ENCODE data around the gene TEAD1. TPM values are rescaled to one million over a fixed set of nuclear protein-coding genes. Genes with fewer than 3 reads are reported as not detected.
"Not testable (repeated sequence)": the region's sequence is repeated elsewhere in the genome, so short reads cannot be mapped to it uniquely, and the experiment has no call there.

TEAD1 gene
- total RNA-seq, 1 donor from 2014 or later = 107 TPM

DNA sequence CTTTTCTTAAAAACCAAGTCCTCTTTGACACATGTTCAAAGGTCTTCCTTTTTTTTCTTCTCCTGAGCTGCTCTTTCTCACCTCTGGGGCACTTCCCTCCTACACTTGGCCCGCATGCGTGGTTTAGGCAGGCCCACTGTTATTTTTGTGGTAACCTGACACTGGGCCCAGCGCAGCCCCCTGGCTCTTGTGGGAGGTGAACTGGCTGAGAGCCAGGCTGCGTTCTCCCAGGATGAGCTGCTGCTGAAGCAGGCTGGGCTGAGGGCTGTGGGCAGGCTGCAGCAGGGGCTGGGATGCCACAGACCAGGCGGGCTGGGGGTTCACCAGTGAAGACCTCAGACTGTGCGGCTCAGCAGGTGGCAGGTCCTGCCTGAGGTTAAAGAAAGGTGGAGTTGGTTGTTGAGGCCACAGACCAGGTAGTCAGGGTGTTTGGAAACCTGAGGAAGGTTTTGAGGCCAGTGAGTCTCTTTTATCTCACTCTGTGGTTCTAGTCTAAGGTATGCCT, 72.4 kb downstream of the TEAD1 start:
- intact Hi-C loops (cut with DNase I) = loop anchor here (5.0 kb wide), 1 partner anchor 69 kb away; no protein-coding TSS in a partner anchor
- DNase-seq = peak; percentile 83
- peak; percentile 60 for ATAC-seq (ENCODE audit: poor library complexity)

DNA sequence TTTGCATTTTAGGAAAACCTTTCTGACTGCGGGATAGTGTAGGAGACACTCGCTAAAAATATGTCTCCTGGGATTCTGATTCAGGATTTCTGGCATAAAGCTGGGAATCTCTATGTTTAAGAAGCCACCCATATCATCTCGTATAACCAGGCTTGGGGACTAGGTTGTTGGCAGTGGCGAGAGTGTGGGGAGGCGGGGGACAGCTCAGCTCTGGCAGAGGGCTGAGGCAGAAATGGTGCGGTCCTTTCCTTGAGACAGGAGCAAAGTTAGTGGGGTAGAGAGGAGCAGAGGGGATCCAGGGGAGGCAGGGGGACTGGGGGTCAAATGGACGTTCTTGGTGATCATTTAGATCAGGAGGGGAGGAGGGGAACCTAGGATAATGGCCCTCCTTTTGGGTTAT, 74.3 kb downstream of the TEAD1 start:
- intact Hi-C loops (cut with DNase I) = loop anchor here (5.0 kb wide), 1 partner anchor 71 kb away; no protein-coding TSS in a partner anchor

DNA sequence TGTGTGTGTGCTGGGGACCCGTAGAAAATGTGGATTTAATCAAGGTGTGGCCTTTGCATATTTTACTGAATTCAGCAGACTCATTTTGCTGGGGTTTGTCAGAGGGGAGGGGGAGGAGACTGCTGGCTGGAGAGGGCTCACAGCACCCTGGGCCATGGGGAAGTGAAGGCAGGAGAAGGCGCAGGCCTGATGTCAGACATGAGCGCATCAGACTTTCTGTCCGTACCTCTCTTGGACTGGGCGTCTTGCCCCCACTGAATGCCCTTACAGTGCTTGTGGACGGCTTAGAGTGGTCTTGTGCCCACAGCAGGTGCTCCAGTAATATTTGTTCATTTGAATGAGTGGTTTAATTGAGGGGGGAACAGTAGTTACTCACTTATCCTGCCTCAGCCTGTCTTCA, 75.2 kb downstream of the TEAD1 start:
- intact Hi-C loops (cut with DNase I) = loop anchor here (5.0 kb wide), 1 partner anchor 72 kb away; no protein-coding TSS in a partner anchor
- no peak for ATAC-seq (ENCODE audit: poor library complexity)
- no peak for DNase-seq

More for the DNA sequence above, 74.3 kb downstream of the TEAD1 start:
- ATAC-seq (ENCODE audit: poor library complexity) = no peak
- DNase-seq = no peak

DNA sequence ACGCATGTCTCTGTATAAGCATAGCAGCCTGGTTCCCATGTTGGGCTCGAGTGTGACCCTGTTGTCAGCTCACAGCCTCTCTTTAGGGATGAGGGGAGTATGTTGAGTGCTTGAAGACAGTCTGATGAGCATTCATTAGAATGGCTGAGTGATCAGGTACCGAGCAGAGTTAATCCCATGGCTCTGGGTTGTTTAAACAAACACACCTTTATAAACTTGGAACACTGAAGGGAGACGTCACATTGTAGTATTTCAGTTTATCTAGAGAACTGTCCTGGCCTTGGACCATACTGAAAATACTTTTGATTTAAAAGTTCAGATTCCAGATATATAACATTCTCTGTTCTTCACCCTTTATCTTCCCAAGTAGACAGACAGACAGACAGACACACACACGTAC, 76.0 kb downstream of the TEAD1 start:
- intact Hi-C loops (cut with DNase I) = no loop called here
- DNase-seq (no peak), ATAC-seq (ENCODE audit: poor library complexity) (no peak)

DNA sequence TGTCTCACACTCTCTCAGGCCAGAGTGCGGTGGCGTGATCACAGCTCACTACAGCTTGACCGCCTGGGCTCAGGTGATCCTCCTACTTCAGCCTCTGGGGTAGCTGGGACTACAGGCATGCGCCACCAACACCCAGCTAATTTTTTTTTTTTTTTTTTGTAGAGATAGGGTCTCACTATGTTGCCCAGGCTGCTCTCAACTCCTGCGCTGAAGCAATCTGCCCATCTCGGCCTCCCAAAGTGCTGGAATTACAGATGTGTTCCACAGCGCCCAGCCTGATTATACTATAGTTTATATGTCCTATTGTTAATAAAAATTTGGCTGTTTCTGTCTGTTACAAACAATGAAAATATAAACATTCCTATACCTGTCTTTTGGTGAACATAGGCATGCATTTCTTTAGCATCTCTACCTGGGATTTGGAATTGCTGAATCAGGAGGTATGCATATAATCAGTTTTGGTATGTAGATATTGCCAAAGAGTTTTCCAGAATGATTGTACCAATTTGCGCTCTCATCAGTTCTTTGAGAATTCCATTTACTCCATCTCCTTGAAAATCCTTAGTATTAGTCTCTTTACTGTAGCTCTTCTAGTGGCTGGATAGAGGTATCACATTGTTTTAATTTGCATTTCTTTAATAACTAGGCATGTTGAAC, 78.8 kb downstream of the TEAD1 start:
- intact Hi-C loops (cut with DNase I) = no loop called here
- ATAC-seq (ENCODE audit: poor library complexity) = no peak
- no peak for DNase-seq

DNA sequence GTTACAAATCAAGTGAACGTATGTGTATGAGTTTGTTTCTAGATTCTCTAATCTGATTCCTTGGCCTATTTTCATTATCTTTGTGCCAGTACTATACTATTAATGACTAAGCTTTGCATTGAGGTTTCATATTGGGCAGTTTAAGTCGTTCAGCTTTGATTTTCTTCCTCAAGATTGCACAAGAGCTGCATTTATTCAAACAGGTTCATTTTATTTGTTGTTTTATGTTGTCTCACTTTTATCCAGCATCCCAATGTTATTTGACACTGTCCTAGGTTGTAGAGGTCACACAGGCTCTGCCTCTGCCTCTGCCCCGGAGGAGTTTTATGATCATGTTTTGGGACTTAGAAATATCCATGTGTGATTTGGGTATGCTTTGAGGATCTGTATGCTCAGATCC, 79.8 kb downstream of the TEAD1 start:
- intact Hi-C loops (cut with DNase I) = no loop called here
- DNase-seq (no peak), ATAC-seq (ENCODE audit: poor library complexity) (no peak)

DNA sequence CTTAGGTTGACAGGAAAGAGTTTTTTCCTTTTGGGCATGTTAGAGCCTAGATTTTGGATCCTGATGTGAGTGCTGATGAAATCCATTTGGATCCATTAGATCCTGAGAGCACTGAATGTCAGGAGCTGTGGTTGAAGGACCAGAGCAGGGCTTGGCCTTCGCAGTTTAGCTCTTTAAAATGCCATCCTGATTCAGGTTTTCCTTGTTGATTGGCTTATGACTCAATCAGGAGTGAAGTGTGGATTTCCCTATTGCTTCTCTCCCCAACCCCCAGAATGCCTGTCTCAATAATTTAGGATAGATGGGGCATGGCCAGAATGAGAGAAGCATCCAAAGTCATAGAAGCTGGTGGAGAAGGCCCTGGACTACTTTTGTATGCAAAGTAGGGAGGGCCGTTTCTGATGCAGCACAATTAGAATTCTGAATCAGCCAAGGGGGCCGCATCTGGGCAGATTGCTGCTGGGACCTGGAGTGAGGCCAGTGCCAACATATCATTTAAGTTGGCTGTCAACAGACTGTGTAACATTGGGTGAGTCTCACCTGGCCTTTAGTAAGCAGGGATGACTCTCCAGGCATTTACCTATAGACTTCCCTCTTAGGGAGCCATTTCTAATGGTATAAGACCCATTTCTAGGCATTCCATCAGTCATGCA, 80.5 kb downstream of the TEAD1 start:
- no peak for DNase-seq
- no peak for ATAC-seq (ENCODE audit: poor library complexity)
- intact Hi-C loops (cut with DNase I) = no loop called here

DNA sequence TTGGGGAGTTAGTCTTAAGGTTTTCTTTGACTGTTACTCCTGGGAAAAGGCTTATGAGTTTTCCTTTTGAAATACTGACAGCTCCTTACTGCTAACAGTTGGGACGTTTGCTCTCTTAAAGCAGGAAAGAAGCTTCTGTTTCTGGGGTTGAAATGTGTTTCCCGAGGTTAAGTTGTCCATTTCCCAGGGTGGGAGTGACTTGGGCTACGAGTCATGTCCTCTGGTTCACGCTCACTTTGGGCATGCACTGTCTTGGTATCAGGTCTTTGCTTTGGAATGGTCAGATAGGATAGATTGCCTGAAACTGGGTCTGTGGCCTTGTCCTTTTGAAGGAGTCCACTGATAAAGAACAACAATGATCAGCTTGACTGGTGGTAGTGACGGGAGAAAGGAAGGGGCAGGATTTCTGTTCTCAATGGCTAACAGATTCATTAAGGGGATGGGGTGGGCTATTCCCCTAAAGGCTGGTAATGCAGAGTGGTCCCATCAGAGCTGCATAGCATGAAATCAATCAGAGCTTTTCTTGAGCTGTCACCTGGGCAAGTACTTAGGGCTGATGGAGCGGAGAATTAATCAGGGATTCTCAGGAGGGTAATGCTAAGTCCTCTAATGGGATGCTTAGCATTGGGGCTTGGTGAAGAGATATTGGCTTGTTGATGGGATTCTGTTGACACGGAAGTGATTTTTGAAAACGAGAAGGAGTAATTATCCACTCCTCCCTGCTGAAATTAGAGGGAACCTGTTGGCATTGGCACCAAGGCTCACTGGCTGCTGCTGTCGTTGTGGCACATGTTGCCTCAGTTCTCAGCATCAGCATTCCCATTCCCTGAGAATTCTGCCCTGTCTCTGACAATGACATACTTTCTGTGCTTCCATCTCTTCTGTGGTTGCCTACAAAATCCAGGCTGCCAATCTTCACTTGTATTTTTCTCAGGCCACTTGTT, 81.6 kb downstream of the TEAD1 start:
- intact Hi-C loops (cut with DNase I) = no loop called here
- DNase-seq (no peak), ATAC-seq (ENCODE audit: poor library complexity) (no peak)

DNA sequence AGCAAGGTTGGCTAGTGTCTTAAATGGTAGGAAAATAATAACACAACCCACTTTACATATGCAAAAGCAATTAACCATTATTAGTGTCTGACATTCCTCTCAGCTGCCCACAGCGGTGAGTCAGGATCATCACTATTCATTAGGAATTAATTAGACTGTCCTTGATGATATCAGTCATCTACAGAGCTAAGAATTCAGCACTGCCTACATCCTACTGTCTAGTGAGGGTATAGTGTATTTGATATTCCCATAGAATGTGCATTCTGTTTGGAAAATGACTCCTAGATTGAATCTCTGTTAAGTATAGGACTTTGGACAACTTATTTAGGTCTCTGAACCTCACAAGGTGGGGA, 82.2 kb downstream of the TEAD1 start:
- DNase-seq = no peak
- no peak for ATAC-seq (ENCODE audit: poor library complexity)
- intact Hi-C loops (cut with DNase I) = no loop called here

DNA sequence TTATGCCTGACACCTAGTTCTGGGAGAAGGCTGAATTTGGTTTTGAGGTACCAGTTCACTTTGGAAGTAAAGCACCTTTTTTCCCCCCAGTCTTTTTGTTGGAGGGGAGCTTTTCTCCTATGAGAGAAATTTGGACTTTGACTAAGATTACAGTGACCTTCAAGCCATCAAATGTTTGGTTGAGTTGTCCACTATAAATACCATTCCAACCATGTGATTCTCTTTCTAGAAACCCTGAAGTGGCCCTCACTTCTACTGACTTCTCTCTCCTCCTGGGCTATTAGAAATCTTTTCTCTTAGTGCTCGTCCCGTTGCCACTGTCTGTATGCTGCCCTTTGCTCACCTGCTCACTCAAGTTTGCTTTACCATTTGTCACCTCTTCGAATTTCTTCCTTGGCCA, 82.6 kb downstream of the TEAD1 start:
- DNase-seq (no peak), ATAC-seq (ENCODE audit: poor library complexity) (peak; percentile 30)
- intact Hi-C loops (cut with DNase I) = no loop called here

DNA sequence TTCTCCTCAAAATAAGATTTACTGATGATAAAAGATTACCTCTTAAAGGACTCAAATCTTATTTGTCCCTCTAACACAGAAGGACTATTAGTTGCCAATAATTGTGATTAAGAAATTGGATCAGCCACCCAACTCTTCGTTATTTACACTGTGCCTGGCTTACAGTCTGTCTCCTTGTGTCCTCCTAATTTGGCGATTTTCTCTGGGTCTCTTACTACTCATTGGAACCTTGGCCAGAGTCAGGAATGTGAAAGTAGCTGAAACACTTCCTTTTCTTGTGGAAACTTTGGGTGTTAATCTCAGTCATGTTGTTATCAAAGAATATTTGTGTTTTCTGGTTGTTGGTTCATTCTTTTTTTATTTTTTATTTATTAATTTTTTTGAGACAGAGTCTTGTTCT, 83.2 kb downstream of the TEAD1 start:
- no peak for DNase-seq
- intact Hi-C loops (cut with DNase I) = no loop called here
- ATAC-seq (ENCODE audit: poor library complexity) = no peak

DNA sequence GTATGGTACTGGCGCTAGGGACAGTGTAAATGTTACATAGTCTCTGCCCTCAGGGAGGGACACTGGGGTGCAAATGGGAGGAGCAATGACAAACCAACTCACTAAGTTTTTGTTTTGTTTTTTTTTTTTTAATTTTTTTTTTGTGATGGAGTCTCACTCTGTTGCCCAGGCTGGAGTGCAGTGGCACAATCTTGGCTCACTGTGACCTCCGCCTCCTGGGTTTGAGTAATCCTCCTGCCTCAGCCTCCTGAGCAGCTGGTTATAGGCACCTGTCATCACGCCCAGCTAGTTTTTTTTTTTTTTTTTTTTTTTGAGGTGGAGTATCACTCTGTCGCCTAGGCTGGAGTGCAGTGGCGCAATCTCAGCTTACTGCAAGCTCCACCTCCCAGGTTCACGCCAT, 83.9 kb downstream of the TEAD1 start:
- DNase-seq; intact Hi-C loops (cut with DNase I); ATAC-seq (ENCODE audit: poor library complexity): not testable (repeated sequence)

DNA sequence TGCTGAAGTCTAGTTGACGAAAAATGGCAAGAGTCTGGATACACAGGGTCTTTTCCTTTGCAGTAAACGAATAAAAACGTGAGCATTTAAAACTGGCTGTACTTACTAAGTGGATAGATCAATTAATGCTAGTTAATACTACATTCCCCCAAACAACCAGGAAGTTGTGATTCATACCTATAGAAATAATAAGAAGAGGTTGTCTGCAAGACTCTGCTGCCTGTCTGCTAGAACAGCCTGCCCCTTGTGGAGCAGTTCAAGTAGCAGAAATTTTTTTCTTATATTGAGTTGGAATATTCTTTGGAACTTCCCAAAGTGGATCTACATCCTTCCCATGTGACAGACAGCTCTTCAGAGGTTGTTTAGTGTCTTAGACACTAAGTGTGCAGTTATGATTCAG, 86.8 kb downstream of the TEAD1 start:
- no peak for DNase-seq
- ATAC-seq (ENCODE audit: poor library complexity) = no peak
- intact Hi-C loops (cut with DNase I) = no loop called here

DNA sequence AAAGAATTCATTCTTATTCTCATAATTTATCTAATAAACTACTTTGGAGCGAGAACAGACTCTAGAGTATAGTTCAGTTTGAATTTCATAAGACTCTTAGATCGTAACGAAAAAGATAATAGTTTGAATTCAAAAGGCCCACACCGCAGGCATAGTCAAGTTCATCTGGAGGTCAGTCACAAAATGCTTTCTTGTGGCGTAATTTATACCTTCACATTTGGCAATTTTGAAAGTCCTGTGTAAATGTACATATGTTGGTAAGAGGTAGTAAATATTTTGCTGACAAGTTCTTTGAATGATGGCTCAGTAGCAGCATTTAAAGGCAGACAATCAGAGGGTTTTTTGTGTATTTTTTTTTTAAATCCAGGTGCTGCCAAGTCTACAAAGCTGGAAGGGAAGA, 88.1 kb downstream of the TEAD1 start:
- no peak for ATAC-seq (ENCODE audit: poor library complexity)
- no peak for DNase-seq
- intact Hi-C loops (cut with DNase I) = no loop called here

DNA sequence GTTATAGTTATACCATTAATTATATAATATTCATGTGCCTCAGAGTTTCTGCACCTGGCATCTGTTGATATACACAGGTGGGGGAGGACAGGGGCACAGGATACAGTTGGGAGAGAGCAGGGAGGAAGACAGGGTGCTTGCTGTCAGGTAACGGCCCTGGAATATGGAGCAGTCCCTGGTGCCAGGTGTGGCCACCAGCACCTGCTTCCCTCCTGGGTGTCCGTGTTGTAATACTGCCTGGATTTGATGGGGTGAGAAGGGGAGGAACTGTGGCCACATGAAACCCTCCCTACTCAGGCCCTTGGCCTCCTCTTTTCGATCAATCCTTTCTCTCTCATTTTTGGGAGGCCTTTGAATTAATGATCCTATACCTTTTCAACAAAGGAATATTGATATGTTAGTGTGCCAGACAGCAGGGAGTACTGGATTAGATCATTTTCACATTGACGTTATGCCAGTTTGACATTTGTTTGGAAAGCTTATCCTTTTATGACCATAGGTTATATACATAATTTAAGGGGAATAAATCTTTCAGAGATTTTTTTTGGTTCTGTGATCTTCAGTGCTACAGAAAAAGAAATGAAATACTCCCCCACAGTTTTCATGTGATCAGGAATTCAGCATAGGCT, 88.6 kb downstream of the TEAD1 start:
- DNase-seq (no peak), ATAC-seq (ENCODE audit: poor library complexity) (no peak)
- intact Hi-C loops (cut with DNase I) = no loop called here

DNA sequence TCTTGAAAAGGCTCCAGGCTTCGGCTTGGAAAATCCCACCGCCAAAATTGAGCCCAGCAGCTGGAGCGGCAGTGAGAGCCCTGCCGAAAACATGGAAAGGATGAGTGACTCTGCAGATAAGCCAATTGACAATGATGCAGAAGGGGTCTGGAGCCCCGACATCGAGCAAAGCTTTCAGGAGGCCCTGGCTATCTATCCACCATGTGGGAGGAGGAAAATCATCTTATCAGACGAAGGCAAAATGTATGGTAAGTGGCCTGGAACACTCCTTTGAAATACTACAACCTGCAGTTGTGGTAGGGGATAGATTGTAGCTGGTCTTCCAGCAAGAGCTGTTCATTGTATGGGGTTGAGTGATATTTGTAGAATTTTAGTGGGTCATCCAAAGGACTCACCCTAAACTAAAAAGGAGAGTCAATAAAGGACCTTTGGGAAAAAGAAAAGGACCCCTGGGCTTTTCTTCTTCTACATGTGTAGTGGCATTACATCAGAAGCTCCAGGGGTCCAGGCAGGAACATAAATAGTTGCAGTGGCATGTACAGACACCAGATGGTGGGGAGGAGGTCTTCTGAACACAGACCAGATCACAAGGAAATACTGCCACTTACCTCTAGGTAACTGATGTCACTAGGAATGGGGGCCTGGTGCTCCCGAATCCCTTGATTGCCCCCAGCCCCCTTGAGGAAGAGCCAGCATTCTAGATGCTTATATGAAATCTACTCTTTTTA, 90.1 kb downstream of the TEAD1 start:
- intact Hi-C loops (cut with DNase I) = no loop called here
- ATAC-seq (ENCODE audit: poor library complexity) (no peak), DNase-seq (no peak)

DNA sequence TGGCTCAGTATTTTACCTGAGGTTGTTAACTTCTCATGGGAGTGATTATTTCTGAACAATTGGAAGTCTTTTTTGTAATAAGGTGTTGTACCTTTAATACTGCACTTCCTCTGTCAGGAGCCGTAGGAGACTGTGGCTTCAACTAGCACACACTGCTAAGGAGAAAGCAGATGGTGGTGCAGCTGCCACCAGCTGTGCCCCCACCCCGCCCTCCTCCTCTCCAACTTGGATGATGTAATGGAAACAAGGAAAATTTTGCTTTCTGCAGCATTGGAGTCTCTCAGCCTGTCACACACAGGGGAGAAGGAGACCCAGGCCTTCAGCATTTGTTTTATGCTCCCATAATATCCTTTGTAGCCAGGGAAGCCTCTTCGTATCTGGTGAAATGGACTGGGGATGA, 91.2 kb downstream of the TEAD1 start:
- intact Hi-C loops (cut with DNase I) = no loop called here
- ATAC-seq (ENCODE audit: poor library complexity) = peak; percentile 64
- peak; percentile 52 for DNase-seq

DNA sequence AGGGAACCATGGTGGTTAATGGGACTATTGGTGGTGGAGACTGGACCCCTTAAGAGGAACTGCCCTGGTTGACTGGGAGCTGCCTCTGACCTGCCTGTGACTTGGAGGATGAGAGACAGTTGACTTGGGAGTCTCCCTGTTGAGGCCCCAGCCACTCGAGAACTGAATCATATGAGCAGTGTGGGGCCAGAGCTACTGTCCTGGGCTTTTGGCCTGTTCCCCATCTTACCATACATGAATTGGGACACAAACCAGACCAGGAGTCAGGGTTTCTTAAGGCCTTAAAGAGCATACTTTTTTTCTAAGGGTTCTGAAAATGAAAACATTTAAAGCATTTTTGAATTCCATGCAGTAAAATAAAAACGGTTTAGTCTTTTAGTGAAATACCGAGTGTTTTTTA, 92.8 kb downstream of the TEAD1 start:
- DNase-seq (no peak), ATAC-seq (ENCODE audit: poor library complexity) (no peak)
- intact Hi-C loops (cut with DNase I) = no loop called here

All from Right ventricle myocardium superior (tissue), 1 donor.